Adrenal gland (tissue), 5 donors: ENCODE results near the gene GOT1.

Experiments used
- POLR2A ChIP-seq, 2 donors: fragments of 450-650 bp; IDR thresholded peaks; one replicate each; pipeline ENCODE4 v1.6.1; 2017; ENCODE audit warnings: antibody characterized with exemption in 2 of 2, mild to moderate bottlenecking in 2 of 2, moderate library complexity in 1 of 2
- TF ChIP-seq, protein P1 (sequence below), 6 experiments: fragments of 450-650 bp in 4 of 6; fragments of 200-600 bp in 2 of 6; sonication (generic) in 1 of 6; IDR thresholded peaks; 1 replicate in 5 of 6; 2 replicates in 1 of 6; pipeline versions ENCODE4 v1.5.1 to v1.8.0; 2016 to 2021; ENCODE audit warnings: antibody characterized with exemption in 6 of 6, mild to moderate bottlenecking in 2 of 6, moderate library complexity in 1 of 6
- donor health status: DM: no; HTN: no; CAD: no.

DNA sequence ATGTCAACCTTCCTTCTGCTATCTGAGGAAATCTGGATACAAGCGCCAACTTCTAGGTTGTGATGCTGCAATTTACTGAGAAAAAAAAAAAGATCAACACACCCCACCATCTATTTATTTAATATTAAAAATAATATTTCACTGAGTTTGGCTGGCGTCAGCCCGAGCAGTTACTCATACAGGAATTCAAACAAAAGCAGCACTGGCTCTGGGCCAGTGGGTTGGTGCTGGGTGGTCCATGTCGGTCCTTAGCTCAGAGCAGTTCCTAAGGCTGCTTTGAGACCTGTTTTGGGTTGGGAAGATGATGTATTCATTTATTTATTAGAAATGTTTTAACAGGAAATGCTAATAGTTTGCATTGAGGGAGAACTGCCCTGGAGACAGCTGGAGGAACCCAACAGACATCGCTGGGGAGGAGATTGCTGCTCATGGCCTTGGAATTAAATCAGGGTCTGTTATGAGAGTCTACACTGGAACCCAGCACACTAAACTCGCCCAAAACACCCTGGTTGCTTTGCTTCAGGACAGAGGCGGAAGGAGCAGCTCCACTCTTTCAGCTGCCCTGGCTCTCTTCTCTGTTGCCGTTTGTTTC lies 36.3 kb upstream of the GOT1 start:
- TF ChIP-seq, protein P1, sequence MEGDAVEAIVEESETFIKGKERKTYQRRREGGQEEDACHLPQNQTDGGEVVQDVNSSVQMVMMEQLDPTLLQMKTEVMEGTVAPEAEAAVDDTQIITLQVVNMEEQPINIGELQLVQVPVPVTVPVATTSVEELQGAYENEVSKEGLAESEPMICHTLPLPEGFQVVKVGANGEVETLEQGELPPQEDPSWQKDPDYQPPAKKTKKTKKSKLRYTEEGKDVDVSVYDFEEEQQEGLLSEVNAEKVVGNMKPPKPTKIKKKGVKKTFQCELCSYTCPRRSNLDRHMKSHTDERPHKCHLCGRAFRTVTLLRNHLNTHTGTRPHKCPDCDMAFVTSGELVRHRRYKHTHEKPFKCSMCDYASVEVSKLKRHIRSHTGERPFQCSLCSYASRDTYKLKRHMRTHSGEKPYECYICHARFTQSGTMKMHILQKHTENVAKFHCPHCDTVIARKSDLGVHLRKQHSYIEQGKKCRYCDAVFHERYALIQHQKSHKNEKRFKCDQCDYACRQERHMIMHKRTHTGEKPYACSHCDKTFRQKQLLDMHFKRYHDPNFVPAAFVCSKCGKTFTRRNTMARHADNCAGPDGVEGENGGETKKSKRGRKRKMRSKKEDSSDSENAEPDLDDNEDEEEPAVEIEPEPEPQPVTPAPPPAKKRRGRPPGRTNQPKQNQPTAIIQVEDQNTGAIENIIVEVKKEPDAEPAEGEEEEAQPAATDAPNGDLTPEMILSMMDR (IDR thresholded peaks at IDR 0.05): no peak
- no peak for TF ChIP-seq POLR2A (IDR thresholded peaks at IDR 0.05)
